Vagina (tissue), 2 donors: ENCODE results near the gene RGS18. TPM values are rescaled to one million over a fixed set of nuclear protein-coding genes. Genes with fewer than 3 reads are reported as not detected.

Experiments
- DNase-seq, 2 donors: peaks; one replicate each; pipeline ENCODE4 v3.0.0-alpha.2; 2017; ENCODE audit errors: extremely low spot score in 2 of 2
- H3K27ac ChIP-seq: fragments of 200-600 bp; sonication (generic); one replicate; pipeline ENCODE4 v1.5.1; 2019
- H3K27me3 ChIP-seq: fragments of 200-600 bp; sonication (generic); one replicate; pipeline ENCODE4 v1.5.1; 2019
- H3K36me3 ChIP-seq, 2 donors: fragments of 200-600 bp; sonication (generic); one replicate each; pipeline ENCODE4 v1.5.1; 2017 to 2019
- H3K4me1 ChIP-seq: fragments of 200-600 bp; sonication (generic); one replicate; pipeline ENCODE4 v1.5.1; 2019
- H3K4me3 ChIP-seq, 2 donors: fragments of 200-600 bp; sonication (generic); 1 replicate in 1 of 2; 2 replicates in 1 of 2; pipeline ENCODE4 v1.5.1; 2016 to 2019
- H3K9me3 ChIP-seq: fragments of 200-600 bp; sonication (generic); one replicate; pipeline ENCODE4 v1.5.1; 2019
- CTCF ChIP-seq, 3 experiments: fragments of 450-650 bp in 2 of 3; fragments of 200-600 bp in 1 of 3; sonication (generic) in 1 of 3; IDR thresholded peaks; one replicate each; pipeline ENCODE4 v1.5.1; 2017 to 2019; ENCODE audit warnings: antibody characterized with exemption in 3 of 3, mild to moderate bottlenecking in 2 of 3, moderate library complexity in 2 of 3
- POLR2A ChIP-seq, 2 donors: fragments of 450-650 bp; IDR thresholded peaks; one replicate each; pipeline ENCODE4 v1.6.1; 2017; ENCODE audit warnings: antibody characterized with exemption in 2 of 2, mild to moderate bottlenecking in 2 of 2, moderate library complexity in 2 of 2
- POLR2AphosphoS5 ChIP-seq, 2 donors: sonication (generic); formaldehyde crosslinking; IDR thresholded peaks; one replicate each; pipeline ENCODE4 v1.9.0; 2017; ENCODE audit warnings: antibody characterized with exemption in 2 of 2, mild to moderate bottlenecking in 2 of 2, low read depth in 1 of 2; ENCODE audit not compliant: insufficient read depth in 1 of 2
- intact Hi-C: fragments of 100-400 bp; cut with DNase I; formaldehyde crosslinking; loops from one replicate; pipeline ENCODE4 v1.15.1; 2023
- total RNA-seq: library from RNA; depleted of rRNA; stranded (reverse); fragments of >200 nt; gene quantifications from one replicate; pipeline ENCODE4 v1.2.3, GENCODE V29; 2016

The RGS18 gene
- total RNA-seq, 1 donor from 2014 or later: 0.98 TPM

GRCh38 chr1:192168964-192169363 is 10.7 kb downstream of the RGS18 start:
- H3K9me3 ChIP-seq: no peaks in the 10 kb centered on the region
- DNase-seq: no peak
- no peaks in the 10 kb centered on the region for H3K4me1 ChIP-seq
- no peak overlapping the region for H3K4me3 ChIP-seq
- intact Hi-C loops: no loop called here
- no peaks in the 10 kb centered on the region for H3K27me3 ChIP-seq
- no peak overlapping the region for H3K27ac ChIP-seq
- H3K36me3 ChIP-seq: no peaks in the 10 kb centered on the region
- TF ChIP-seq POLR2AphosphoS5 (IDR thresholded peaks at IDR 0.05; ENCODE audit: insufficient read depth in 1 of 2, low read depth in 1 of 2) (no peak), CTCF (IDR thresholded peaks at IDR 0.05) (no peak), POLR2A (IDR thresholded peaks at IDR 0.05) (no peak)

- Histone ChIP-seq H3K27me3 (no peaks in the 10 kb centered on the region), H3K4me1 (no peaks in the 10 kb centered on the region), H3K9me3 (no peaks in the 10 kb centered on the region), H3K27ac (no peak overlapping the region), H3K4me3 (no peak overlapping the region), H3K36me3 (no peaks in the 10 kb centered on the region)
- DNase-seq: no peak
- no peak for TF ChIP-seq POLR2AphosphoS5 (IDR thresholded peaks at IDR 0.05; ENCODE audit: insufficient read depth in 1 of 2, low read depth in 1 of 2)
- no peak for TF ChIP-seq CTCF (IDR thresholded peaks at IDR 0.05)
- no peak for TF ChIP-seq POLR2A (IDR thresholded peaks at IDR 0.05)
- intact Hi-C loops: no loop called here
These were observed 12.1 kb downstream of the RGS18 start for GRCh38 chr1:192170196-192170984.

GRCh38 chr1:192171123-192171522 is 12.9 kb downstream of the RGS18 start:
- TF ChIP-seq POLR2AphosphoS5 (IDR thresholded peaks at IDR 0.05; ENCODE audit: insufficient read depth in 1 of 2, low read depth in 1 of 2) (no peak), POLR2A (IDR thresholded peaks at IDR 0.05) (no peak), CTCF (IDR thresholded peaks at IDR 0.05) (no peak)
- Histone ChIP-seq H3K9me3 (no peaks in the 10 kb centered on the region), H3K36me3 (no peaks in the 10 kb centered on the region), H3K27me3 (no peaks in the 10 kb centered on the region), H3K4me1 (no peaks in the 10 kb centered on the region), H3K4me3 (no peak overlapping the region), H3K27ac (no peak overlapping the region)
- no peak for DNase-seq
- intact Hi-C loops: no loop called here

GRCh38 chr1:192175971-192176370 is 17.7 kb downstream of the RGS18 start:
- Histone ChIP-seq H3K4me1 (no peaks in the 10 kb centered on the region), H3K27me3 (no peaks in the 10 kb centered on the region), H3K36me3 (no peaks in the 10 kb centered on the region), H3K27ac (no peak overlapping the region), H3K4me3 (no peak overlapping the region), H3K9me3 (no peaks in the 10 kb centered on the region)
- intact Hi-C loops: no loop called here
- DNase-seq: no peak
- TF ChIP-seq POLR2A (IDR thresholded peaks at IDR 0.05) (no peak), POLR2AphosphoS5 (IDR thresholded peaks at IDR 0.05; ENCODE audit: insufficient read depth in 1 of 2, low read depth in 1 of 2) (no peak), CTCF (IDR thresholded peaks at IDR 0.05) (no peak)

- Histone ChIP-seq H3K4me1 (no peaks in the 10 kb centered on the region), H3K36me3 (no peaks in the 10 kb centered on the region), H3K4me3 (no peak overlapping the region), H3K9me3 (no peaks in the 10 kb centered on the region), H3K27ac (no peak overlapping the region), H3K27me3 (no peaks in the 10 kb centered on the region)
- no peak for TF ChIP-seq CTCF (IDR thresholded peaks at IDR 0.05)
- no peak for TF ChIP-seq POLR2AphosphoS5 (IDR thresholded peaks at IDR 0.05; ENCODE audit: insufficient read depth in 1 of 2, low read depth in 1 of 2)
- intact Hi-C loops: no loop called here
- no peak for DNase-seq
These were observed 25.5 kb downstream of the RGS18 start for GRCh38 chr1:192183788-192184187.
